PC-9 (cell line): Measurements from ENCODE around the gene CDH10.

Experiments used
- EZH2 ChIP-seq: fragments of 200-600 bp; sonication (generic); IDR thresholded peaks from 2 replicates; pipeline ENCODE4 v1.8.0; 2017; ENCODE audit warnings: antibody characterized with exemption, low read depth
- TF ChIP-seq, protein P1 (sequence below): fragments of 200-600 bp; sonication (generic); conservative IDR thresholded peaks from 2 replicates; pipeline ENCODE4 v1.6.1; 2017; ENCODE audit warnings: mixed run types, antibody characterized with exemption, mild to moderate bottlenecking, moderate library complexity

- no peak for TF ChIP-seq EZH2
- TF ChIP-seq, protein P1, sequence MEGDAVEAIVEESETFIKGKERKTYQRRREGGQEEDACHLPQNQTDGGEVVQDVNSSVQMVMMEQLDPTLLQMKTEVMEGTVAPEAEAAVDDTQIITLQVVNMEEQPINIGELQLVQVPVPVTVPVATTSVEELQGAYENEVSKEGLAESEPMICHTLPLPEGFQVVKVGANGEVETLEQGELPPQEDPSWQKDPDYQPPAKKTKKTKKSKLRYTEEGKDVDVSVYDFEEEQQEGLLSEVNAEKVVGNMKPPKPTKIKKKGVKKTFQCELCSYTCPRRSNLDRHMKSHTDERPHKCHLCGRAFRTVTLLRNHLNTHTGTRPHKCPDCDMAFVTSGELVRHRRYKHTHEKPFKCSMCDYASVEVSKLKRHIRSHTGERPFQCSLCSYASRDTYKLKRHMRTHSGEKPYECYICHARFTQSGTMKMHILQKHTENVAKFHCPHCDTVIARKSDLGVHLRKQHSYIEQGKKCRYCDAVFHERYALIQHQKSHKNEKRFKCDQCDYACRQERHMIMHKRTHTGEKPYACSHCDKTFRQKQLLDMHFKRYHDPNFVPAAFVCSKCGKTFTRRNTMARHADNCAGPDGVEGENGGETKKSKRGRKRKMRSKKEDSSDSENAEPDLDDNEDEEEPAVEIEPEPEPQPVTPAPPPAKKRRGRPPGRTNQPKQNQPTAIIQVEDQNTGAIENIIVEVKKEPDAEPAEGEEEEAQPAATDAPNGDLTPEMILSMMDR: no peak
Measured at GRCh38 chr5:24630918-24631317, 13.9 kb downstream of the CDH10 start.
